ENCODE measurements around the gene NUP210L.

NUP210L gene

GRCh38 chr1:154154534-154155191 lies at the start of gene NUP210L:
NUP210L (minus strand) TSS chr1:154155073.
- no peaks in the 10 kb centered on the region for H3K27me3 Mint-ChIP-seq
- H3K36me3 Mint-ChIP-seq, result peaks cover 23% of the 10 kb centered on the region
- no peaks in the 10 kb centered on the region for H3K9me3 Mint-ChIP-seq
- peaks cover 73% of the 10 kb centered on the region for H3K4me1 Mint-ChIP-seq
- peak within 1 kb of the TSS; percentile 54 for H3K4me3 Mint-ChIP-seq
- H3K27ac Mint-ChIP-seq, result peak within 1 kb of the TSS; percentile 90

GRCh38 chr1:154199563-154199879 lies 44.6 kb upstream of the NUP210L start:
- Mint-ChIP-seq H3K4me1 (no peaks in the 10 kb centered on the region), H3K27ac (no peak overlapping the region), H3K9me3 (no peaks in the 10 kb centered on the region), H3K36me3 (no peaks in the 10 kb centered on the region), H3K4me3 (no peak overlapping the region), H3K27me3 (no peaks in the 10 kb centered on the region)

GRCh38 chr1:154198756-154199562 lies 44.1 kb upstream of the NUP210L start:
- Mint-ChIP-seq H3K9me3 (no peaks in the 10 kb centered on the region), H3K27ac (no peak overlapping the region), H3K27me3 (no peaks in the 10 kb centered on the region), H3K4me1 (no peaks in the 10 kb centered on the region), H3K36me3 (no peaks in the 10 kb centered on the region), H3K4me3 (no peak overlapping the region)

GRCh38 chr1:154193821-154194220 lies 38.9 kb upstream of the NUP210L start:
- H3K4me3 Mint-ChIP-seq, result no peak overlapping the region
- H3K27me3 Mint-ChIP-seq, result no peaks in the 10 kb centered on the region
- H3K27ac Mint-ChIP-seq, result no peak overlapping the region
- H3K9me3 Mint-ChIP-seq, result no peaks in the 10 kb centered on the region
- H3K36me3 Mint-ChIP-seq, result no peaks in the 10 kb centered on the region
- no peaks in the 10 kb centered on the region for H3K4me1 Mint-ChIP-seq

- Mint-ChIP-seq H3K4me1 (no peaks in the 10 kb centered on the region), H3K9me3 (no peaks in the 10 kb centered on the region), H3K4me3 (no peak overlapping the region), H3K27me3 (no peaks in the 10 kb centered on the region), H3K36me3 (no peaks in the 10 kb centered on the region), H3K27ac (no peak overlapping the region)
These were observed 37.6 kb upstream of the NUP210L start for GRCh38 chr1:154192476-154192875.

GRCh38 chr1:154191990-154192461 lies 37.2 kb upstream of the NUP210L start, which contains the start of gene TPM3:
TPM3 (minus strand) TSS chr1:154192100; CDS start chr1:154192018, 82 bp downstream.
- Mint-ChIP-seq H3K27ac (peak within 1 kb of the TSS; percentile 27), H3K36me3 (no peaks in the 10 kb centered on the region), H3K4me1 (no peaks in the 10 kb centered on the region), H3K9me3 (no peaks in the 10 kb centered on the region), H3K27me3 (no peaks in the 10 kb centered on the region), H3K4me3 (no peak within 1 kb of the TSS)

- H3K4me3 Mint-ChIP-seq, result no peak overlapping the region
- H3K4me1 Mint-ChIP-seq, result no peaks in the 10 kb centered on the region
- no peaks in the 10 kb centered on the region for H3K27me3 Mint-ChIP-seq
- H3K27ac Mint-ChIP-seq, result no peak overlapping the region
- H3K36me3 Mint-ChIP-seq, result no peaks in the 10 kb centered on the region
- H3K9me3 Mint-ChIP-seq, result no peaks in the 10 kb centered on the region
These were observed 35.7 kb upstream of the NUP210L start for GRCh38 chr1:154190550-154190949.

- H3K9me3 Mint-ChIP-seq, result no peaks in the 10 kb centered on the region
- H3K4me1 Mint-ChIP-seq, result peaks cover 5% of the 10 kb centered on the region
- H3K27ac Mint-ChIP-seq, result no peak overlapping the region
- no peak overlapping the region for H3K4me3 Mint-ChIP-seq
- H3K27me3 Mint-ChIP-seq, result no peaks in the 10 kb centered on the region
- peaks cover 3% of the 10 kb centered on the region for H3K36me3 Mint-ChIP-seq
These were observed 32.1 kb upstream of the NUP210L start for GRCh38 chr1:154186852-154187501.

GRCh38 chr1:154186177-154186576 lies 31.3 kb upstream of the NUP210L start:
- H3K36me3 Mint-ChIP-seq, result peaks cover 4% of the 10 kb centered on the region
- no peak overlapping the region for H3K27ac Mint-ChIP-seq
- H3K4me1 Mint-ChIP-seq, result peaks cover 9% of the 10 kb centered on the region
- no peaks in the 10 kb centered on the region for H3K27me3 Mint-ChIP-seq
- no peak overlapping the region for H3K4me3 Mint-ChIP-seq
- no peaks in the 10 kb centered on the region for H3K9me3 Mint-ChIP-seq

GRCh38 chr1:154183046-154183915 lies 28.4 kb upstream of the NUP210L start:
- Mint-ChIP-seq H3K27ac (peak overlapping the region; percentile 100), H3K9me3 (no peaks in the 10 kb centered on the region), H3K36me3 (peaks cover 10% of the 10 kb centered on the region), H3K4me3 (peak overlapping the region; percentile 100), H3K4me1 (peaks cover 37% of the 10 kb centered on the region), H3K27me3 (no peaks in the 10 kb centered on the region)

GRCh38 chr1:154182344-154183045 lies 27.6 kb upstream of the NUP210L start:
- H3K9me3 Mint-ChIP-seq, result no peaks in the 10 kb centered on the region
- H3K27ac Mint-ChIP-seq, result peak overlapping the region; percentile 100
- peaks cover 45% of the 10 kb centered on the region for H3K4me1 Mint-ChIP-seq
- no peaks in the 10 kb centered on the region for H3K27me3 Mint-ChIP-seq
- peak overlapping the region; percentile 100 for H3K4me3 Mint-ChIP-seq
- peaks cover 11% of the 10 kb centered on the region for H3K36me3 Mint-ChIP-seq

- peak overlapping the region; percentile 100 for H3K4me3 Mint-ChIP-seq
- peaks cover 11% of the 10 kb centered on the region for H3K36me3 Mint-ChIP-seq
- H3K9me3 Mint-ChIP-seq, result no peaks in the 10 kb centered on the region
- peak overlapping the region; percentile 100 for H3K27ac Mint-ChIP-seq
- H3K4me1 Mint-ChIP-seq, result peaks cover 50% of the 10 kb centered on the region
- H3K27me3 Mint-ChIP-seq, result no peaks in the 10 kb centered on the region
These were observed 27.1 kb upstream of the NUP210L start for GRCh38 chr1:154181944-154182343.

- Mint-ChIP-seq H3K9me3 (no peaks in the 10 kb centered on the region), H3K27me3 (no peaks in the 10 kb centered on the region), H3K36me3 (peaks cover 14% of the 10 kb centered on the region), H3K27ac (peak overlapping the region; percentile 94), H3K4me1 (peaks cover 67% of the 10 kb centered on the region), H3K4me3 (peak overlapping the region; percentile 100)
These were observed 25.2 kb upstream of the NUP210L start for GRCh38 chr1:154179946-154180687.
